ENCODE data around the gene CYP4F22.
"Not testable (repeated sequence)": the region's sequence is repeated elsewhere in the genome, so short reads cannot be mapped to it uniquely, and the experiment has no call there.

CYP4F22 gene

GRCh38 chr19:15488489-15489226, 19.7 kb upstream of the CYP4F22 start:
- no peak for DNase-seq (ENCODE audit: low read depth in 3 of 3)

GRCh38 chr19:15495151-15495550, 13.2 kb upstream of the CYP4F22 start:
- DNase-seq (ENCODE audit: low read depth in 3 of 3) = no peak

- DNase-seq (ENCODE audit: low read depth in 3 of 3) = no peak
These were observed 10.0 kb upstream of the CYP4F22 start for GRCh38 chr19:15498156-15498858.

- DNase-seq (ENCODE audit: low read depth in 3 of 3) = no peak
These were observed 9.4 kb upstream of the CYP4F22 start for GRCh38 chr19:15498910-15499309.

- no peak for DNase-seq (ENCODE audit: low read depth in 3 of 3)
These were observed 6.7 kb upstream of the CYP4F22 start for GRCh38 chr19:15501596-15501995.

DNA sequence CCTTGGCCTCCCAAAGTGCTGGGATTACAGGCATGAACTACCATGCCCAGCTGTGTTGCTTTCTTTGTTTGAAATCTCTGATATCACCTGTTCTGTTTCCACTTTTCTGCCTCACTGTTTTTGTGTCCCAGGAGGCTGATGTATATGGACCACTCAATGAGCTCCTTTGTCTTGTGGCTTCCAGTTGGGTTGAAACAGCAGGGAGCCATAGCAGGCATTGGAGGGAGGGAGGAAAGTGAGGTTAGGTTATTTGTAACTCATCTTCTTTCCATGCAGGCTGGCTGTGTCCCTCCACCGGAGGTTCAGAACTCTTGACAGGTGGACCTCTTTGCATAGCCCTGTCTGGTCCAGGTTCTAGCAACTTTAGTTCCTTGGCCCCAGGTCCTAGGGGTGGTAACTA, 6.1 kb upstream of the CYP4F22 start:
- DNase-seq (ENCODE audit: low read depth in 3 of 3) = no peak

- no peak for DNase-seq (ENCODE audit: low read depth in 3 of 3)
These were observed 2.2 kb upstream of the CYP4F22 start for GRCh38 chr19:15506074-15506571.

- no peak for DNase-seq (ENCODE audit: low read depth in 3 of 3)
These were observed 974 bp upstream of the CYP4F22 start for GRCh38 chr19:15507068-15508034.

- no peak for DNase-seq (ENCODE audit: low read depth in 3 of 3)
These were observed 3.5 kb downstream of the CYP4F22 start for GRCh38 chr19:15511671-15512424.

DNA sequence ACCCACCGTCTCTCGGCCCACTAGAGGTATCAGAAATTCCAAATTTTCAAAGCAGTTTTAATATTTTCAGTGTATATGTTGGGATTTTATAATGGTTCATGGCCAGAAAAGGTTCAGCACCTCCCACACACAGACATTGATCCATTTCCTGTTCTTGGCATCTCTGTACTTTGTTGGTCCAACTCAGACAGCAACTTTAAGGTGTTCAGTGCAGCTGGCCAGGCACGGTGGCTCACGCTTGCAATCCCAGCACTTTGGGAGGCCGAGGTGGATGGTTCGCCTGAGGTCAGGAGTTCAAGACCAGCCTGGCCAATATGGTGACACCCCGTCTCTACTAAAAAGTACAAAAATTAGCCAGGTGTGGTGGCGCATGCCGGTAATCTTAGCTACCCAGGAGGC, 6.9 kb downstream of the CYP4F22 start:
- not testable (repeated sequence) for DNase-seq (ENCODE audit: low read depth in 3 of 3)

GRCh38 chr19:15516363-15516762, 8.0 kb downstream of the CYP4F22 start:
- DNase-seq (ENCODE audit: low read depth in 3 of 3) = no peak

DNA sequence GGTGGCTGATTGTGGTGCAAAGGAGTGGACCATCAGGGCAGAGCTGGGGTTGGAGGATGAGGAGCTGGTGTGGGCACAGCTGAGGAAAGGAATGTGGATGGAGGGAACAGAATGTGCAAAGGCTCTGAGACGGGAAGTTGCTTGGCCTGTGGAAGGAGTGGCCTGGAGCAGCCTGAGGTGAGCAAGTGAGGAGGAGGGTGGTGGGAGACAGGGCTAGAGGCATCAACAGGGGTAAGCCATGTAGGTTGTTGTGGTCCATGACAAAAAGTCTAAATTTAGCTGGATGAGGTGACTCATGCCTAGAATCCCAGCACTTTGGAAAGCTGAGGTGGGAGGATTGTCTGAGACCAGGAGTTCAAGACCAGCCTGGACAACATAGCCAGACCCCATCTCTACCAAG, 9.5 kb downstream of the CYP4F22 start:
- DNase-seq (ENCODE audit: low read depth in 3 of 3) = no peak

- no peak for DNase-seq (ENCODE audit: low read depth in 3 of 3)
These were observed 11.2 kb downstream of the CYP4F22 start for GRCh38 chr19:15519433-15519976.

DNA sequence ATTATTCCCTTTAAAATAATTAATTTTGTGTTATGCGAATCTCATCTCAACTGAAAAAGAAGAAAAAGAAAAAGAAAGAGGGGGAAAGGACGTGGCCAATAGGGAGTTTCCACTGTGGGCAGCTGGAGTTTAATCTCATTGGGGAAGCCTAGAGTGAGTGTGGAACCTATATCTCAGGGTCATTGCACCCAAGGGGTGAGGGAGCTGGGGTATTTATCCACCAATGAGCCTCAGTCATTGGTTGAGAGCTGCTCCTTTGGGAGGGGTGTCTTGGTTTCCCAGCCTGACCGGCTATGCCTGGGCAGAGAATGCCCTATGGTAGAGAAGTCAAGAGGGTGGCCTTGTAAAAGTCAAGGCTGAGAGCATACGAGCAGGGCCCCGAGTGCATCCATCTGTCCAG, 16.5 kb downstream of the CYP4F22 start:
- DNase-seq (ENCODE audit: low read depth in 3 of 3) = no peak

- no peak for DNase-seq (ENCODE audit: low read depth in 3 of 3)
These were observed 17.0 kb downstream of the CYP4F22 start for GRCh38 chr19:15525291-15525690.

DNA sequence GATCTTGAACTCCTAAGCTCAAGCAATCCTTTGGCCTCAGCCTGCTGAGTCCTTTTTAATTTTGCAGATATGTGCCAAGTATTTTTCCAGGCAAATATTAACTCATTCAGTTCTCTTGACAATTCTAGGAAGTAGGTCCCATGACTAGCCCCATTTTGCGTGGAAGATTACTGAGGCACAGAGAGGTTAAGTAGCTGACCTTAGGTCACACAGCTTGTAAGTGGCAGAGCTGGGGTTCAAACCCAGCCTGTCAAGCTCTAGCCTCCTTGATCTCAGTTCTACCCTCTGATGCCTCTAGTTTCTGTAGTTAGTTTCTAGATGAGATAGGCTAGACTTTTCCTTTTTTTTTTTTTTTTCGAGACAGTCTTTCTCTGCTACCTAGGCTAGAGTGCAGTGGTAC, 18.1 kb downstream of the CYP4F22 start:
- no peak for DNase-seq (ENCODE audit: low read depth in 3 of 3)

DNA sequence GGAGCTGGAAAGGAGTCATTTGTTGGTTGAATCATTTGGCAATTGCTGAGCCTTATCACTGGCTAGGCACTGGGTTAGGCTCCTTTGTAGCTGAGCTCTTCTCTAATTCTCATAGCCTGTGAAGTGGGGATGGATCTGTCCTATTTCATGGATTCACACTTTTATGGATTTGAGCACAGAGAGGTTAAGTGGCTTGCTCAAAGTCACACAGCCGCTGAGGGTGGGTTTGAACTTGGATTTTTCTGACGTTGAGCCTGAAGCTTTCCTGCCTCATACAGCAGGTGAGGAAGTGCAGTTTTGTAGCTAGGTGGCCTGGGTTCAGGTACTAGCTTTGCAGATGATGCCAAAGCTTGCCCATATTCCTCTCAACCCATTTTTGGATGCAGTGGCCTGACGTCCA, 19.4 kb downstream of the CYP4F22 start:
- DNase-seq (ENCODE audit: low read depth in 3 of 3) = no peak

- no peak for DNase-seq (ENCODE audit: low read depth in 3 of 3)
These were observed 21.5 kb downstream of the CYP4F22 start for GRCh38 chr19:15529774-15530372.

DNA sequence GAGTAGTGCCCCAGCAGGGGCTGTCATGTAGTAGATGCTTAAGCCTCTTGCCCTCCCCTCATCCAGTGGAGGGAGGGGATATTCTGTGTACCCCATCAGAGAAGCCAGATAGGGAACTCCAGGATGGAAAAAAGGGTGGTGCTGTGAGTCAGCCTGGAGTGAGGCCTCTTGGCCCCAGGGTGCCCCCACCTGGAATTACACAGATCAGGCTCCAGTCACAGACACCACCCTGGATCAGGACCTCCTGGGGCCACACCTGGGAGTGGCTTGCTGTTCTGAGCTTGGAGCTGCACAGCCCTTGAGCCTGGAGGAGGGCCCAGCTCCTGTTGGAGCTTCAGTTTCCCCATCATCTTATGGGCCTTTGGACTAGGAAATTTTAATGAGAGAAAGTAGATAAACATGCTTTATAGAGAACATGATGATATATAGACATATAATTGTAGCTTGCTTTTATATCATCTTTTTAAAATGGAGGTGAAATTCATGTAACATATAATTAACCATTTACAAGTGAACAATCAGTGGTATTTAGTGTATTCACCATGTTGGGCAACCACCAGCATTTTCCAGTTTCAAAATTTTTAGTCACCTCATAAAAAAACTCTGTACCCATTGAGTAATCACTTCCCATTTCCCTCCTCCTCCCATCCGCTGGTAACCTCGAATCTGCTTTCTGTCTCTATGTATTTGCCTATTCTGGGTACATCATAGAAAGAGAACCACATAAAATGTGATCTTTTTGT, 24.6 kb downstream of the CYP4F22 start:
- no peak for DNase-seq (ENCODE audit: low read depth in 3 of 3)

GRCh38 chr19:15533522-15533830, 25.2 kb downstream of the CYP4F22 start:
- DNase-seq (ENCODE audit: low read depth in 3 of 3) = not testable (repeated sequence)

Data from stimulated activated CD4-positive, alpha-beta T cell treated with anti-CD3 and anti-CD28 coated beads, TNF-alpha, amount 100 ng/mL, for 4 hours (primary cell).